ENCODE results near the gene ENPP3.

ENPP3 gene

GRCh38 chr6:131775886-131776285 lies 138.8 kb downstream of the ENPP3 start:
- no peak for DNase-seq (ENCODE audit: extremely low read depth, low read depth)
- H3K4me3 ChIP-seq (replicated peaks; ENCODE audit: low read depth, low read length) = no peak overlapping the region
- TF ChIP-seq CTCF (IDR thresholded peaks at IDR 0.05; ENCODE audit: low read depth, low read length, missing control alignments) = no peak

- TF ChIP-seq CTCF (IDR thresholded peaks at IDR 0.05; ENCODE audit: low read depth, low read length, missing control alignments) = no peak
- H3K4me3 ChIP-seq (replicated peaks; ENCODE audit: low read depth, low read length) = no peak overlapping the region
- DNase-seq (ENCODE audit: extremely low read depth, low read depth) = no peak
Observed at GRCh38 chr6:131776985-131777384, 139.9 kb downstream of the ENPP3 start.

- no peak for TF ChIP-seq CTCF (IDR thresholded peaks at IDR 0.05; ENCODE audit: low read depth, low read length, missing control alignments)
- H3K4me3 ChIP-seq (replicated peaks; ENCODE audit: low read depth, low read length) = no peak overlapping the region
- DNase-seq (ENCODE audit: extremely low read depth, low read depth) = no peak
Observed at GRCh38 chr6:131778169-131778568, 141.1 kb downstream of the ENPP3 start.

GRCh38 chr6:131779304-131779703 lies 142.2 kb downstream of the ENPP3 start:
- no peak for TF ChIP-seq CTCF (IDR thresholded peaks at IDR 0.05; ENCODE audit: low read depth, low read length, missing control alignments)
- no peak overlapping the region for H3K4me3 ChIP-seq (replicated peaks; ENCODE audit: low read depth, low read length)
- DNase-seq (ENCODE audit: extremely low read depth, low read depth) = no peak

GRCh38 chr6:131780600-131780999 lies 143.5 kb downstream of the ENPP3 start:
- no peak for TF ChIP-seq CTCF (IDR thresholded peaks at IDR 0.05; ENCODE audit: low read depth, low read length, missing control alignments)
- H3K4me3 ChIP-seq (replicated peaks; ENCODE audit: low read depth, low read length) = no peak overlapping the region
- no peak for DNase-seq (ENCODE audit: extremely low read depth, low read depth)

- no peak overlapping the region for H3K4me3 ChIP-seq (replicated peaks; ENCODE audit: low read depth, low read length)
- no peak for TF ChIP-seq CTCF (IDR thresholded peaks at IDR 0.05; ENCODE audit: low read depth, low read length, missing control alignments)
- no peak for DNase-seq (ENCODE audit: extremely low read depth, low read depth)
Observed at GRCh38 chr6:131781687-131782086, 144.6 kb downstream of the ENPP3 start.

GRCh38 chr6:131782764-131783163 lies 145.7 kb downstream of the ENPP3 start:
- H3K4me3 ChIP-seq (replicated peaks; ENCODE audit: low read depth, low read length) = no peak overlapping the region
- TF ChIP-seq CTCF (IDR thresholded peaks at IDR 0.05; ENCODE audit: low read depth, low read length, missing control alignments) = no peak
- DNase-seq (ENCODE audit: extremely low read depth, low read depth) = no peak

Data from HFF-Myc (cell line).